Keratinocyte (primary cell): ENCODE results near the gene GIMAP7.

ENCODE experiments used
- CTCF ChIP-seq, 3 experiments: IDR thresholded peaks in 1 of 3; conservative IDR thresholded peaks in 1 of 3; optimal IDR thresholded peaks in 1 of 3; 2 replicates in 2 of 3; 3 replicates in 1 of 3; pipeline versions ENCODE3 to v1.5.1; 2011; ENCODE audit warnings: low read length in 3 of 3, mild to moderate bottlenecking in 3 of 3, moderate library complexity in 2 of 3, control low read depth in 1 of 3, inconsistent platforms in 1 of 3; ENCODE audit not compliant: insufficient read depth in 2 of 3; ENCODE audit errors: extremely low read depth in 1 of 3
- EZH2 ChIP-seq: IDR thresholded peaks from one replicate; pipeline ENCODE4 v1.6.1; 2012; ENCODE audit warnings: inconsistent platforms, mild to moderate bottlenecking, low read length, moderate library complexity

DNA sequence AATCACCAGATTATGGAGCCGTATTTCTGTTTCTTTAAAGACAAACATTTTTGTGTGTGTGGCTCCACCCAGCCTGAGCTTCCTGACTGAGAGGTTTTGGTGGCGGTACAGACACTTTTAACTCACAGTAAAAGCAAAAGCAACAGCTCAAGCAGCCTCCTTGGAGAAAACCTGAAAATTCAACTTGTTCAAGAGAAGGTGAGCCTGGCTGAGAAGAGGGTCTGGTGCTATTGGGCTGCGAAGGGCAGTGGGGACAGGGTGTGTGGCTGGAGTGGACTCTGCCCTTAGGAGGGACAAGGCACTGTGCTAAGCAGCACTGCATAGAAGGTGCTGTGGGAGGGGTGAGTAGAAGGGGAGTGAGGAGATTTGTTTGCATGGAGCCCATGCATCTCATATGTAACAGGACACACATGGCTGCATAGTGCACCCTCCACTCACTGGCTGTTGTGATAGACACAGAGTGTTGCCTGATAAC is at the start of gene GIMAP7:
- TF ChIP-seq EZH2 (no peak), CTCF (optimal IDR thresholded peaks at IDR 0.05 in 1 of 3, IDR thresholded peaks at IDR 0.05 in 1 of 3, conservative IDR thresholded peaks at IDR 0.05 in 1 of 3; ENCODE audit: extremely low read depth in 1 of 3, insufficient read depth in 2 of 3, low read length in 3 of 3) (no peak)
